ENCODE measurements around the gene PPFIA2.
"Not testable (repeated sequence)": the region's sequence is repeated elsewhere in the genome, so short reads cannot be mapped to it uniquely, and the experiment has no call there.

PPFIA2 gene

DNA sequence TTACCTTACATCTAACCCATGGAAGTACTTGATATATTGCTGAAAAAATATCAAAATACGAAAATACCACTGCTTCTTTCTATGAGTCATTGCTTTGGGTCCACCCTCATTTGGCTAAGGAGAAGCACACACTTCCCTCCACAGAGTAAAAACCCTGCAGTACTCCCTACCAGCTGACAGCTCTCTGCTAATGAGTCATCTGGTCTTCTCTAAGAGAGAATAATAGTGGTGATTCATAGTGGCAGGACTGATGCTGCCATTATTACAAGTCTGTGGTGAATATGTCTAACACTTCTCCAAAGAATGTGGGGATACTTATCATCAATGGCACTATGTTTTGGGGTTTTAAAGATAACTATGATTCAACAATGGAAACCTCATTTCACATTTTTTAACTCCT lies 90.7 kb downstream of the PPFIA2 start:
- peak; percentile 92 for DNase-seq (ENCODE audit: low read depth)

DNA sequence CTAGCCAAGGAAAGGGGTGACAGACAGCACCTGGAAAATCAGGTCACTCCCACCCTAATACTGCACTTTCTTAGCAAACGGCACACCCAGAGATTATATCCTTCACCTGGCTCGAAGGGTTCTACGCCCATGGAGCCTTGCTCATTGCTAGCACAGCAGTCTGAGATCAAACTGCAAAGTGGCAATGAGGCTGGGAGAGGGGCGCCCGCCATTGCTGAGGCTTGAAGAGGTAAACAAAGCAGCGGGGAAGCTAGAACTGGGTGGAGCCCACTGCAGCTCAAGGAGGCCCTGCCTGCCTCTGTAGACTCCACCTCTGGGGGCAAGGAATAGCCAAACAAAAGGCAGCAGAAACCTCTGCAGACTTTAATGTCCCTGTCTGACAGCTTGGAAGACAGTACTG lies 99.8 kb downstream of the PPFIA2 start:
- not testable (repeated sequence) for DNase-seq (ENCODE audit: low read depth)

DNA sequence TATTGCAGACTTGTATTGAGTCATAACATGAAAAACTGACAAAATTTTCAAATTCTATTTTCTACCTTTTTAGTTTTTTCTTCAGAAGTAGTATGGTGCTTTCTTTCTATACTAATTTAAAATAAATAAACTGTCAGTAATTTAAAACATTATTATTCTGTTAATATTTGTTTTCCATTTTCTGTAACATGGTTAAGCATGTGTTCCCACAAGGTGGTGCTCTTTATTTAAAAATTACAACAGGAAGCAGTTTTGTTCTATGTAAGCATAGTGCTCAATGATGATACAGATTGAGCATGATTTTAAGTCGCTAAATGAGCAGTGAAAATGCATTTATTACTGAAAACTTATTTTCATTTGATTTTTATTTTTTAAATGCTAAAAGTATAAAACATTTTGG lies 114.6 kb downstream of the PPFIA2 start:
- DNase-seq (ENCODE audit: low read depth): peak; percentile 14

DNA sequence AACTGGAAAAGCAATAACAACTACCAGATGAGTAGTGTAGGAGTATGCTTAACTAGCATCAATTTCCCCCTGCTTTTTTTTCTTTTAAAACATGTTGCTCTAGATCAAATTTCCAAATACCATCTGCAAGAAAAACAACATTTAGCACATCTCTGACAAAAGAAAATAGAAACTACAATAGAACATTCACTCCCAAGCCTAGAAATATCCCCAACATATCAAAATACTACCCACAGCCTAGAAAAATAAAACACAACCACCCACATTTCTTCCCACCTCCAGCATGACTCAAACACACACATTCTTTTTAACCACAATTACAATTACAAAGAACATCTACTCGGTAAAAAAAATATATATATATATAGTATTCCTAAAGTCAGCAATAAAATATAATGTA lies 120.0 kb downstream of the PPFIA2 start:
- peak; percentile 40 for DNase-seq (ENCODE audit: low read depth)

DNA sequence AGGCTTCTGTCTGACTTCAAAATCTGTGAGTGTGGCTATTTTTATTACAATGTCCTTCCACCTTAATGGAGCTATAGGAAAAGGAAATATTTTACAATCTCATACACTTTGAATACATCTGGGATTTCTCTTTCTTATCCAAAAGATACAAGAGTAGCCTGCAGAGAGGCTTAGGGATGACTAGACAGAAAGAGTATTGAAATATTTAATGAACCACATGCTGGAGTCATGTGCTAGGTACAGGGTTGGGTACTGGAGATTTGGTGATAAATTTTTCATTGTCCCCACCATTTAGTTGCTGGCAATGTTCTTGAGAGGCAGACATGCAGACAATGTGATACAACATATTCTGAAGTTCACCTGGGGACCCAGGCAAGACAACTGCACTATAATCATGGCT lies 126.0 kb downstream of the PPFIA2 start:
- no peak for DNase-seq (ENCODE audit: low read depth)

DNA sequence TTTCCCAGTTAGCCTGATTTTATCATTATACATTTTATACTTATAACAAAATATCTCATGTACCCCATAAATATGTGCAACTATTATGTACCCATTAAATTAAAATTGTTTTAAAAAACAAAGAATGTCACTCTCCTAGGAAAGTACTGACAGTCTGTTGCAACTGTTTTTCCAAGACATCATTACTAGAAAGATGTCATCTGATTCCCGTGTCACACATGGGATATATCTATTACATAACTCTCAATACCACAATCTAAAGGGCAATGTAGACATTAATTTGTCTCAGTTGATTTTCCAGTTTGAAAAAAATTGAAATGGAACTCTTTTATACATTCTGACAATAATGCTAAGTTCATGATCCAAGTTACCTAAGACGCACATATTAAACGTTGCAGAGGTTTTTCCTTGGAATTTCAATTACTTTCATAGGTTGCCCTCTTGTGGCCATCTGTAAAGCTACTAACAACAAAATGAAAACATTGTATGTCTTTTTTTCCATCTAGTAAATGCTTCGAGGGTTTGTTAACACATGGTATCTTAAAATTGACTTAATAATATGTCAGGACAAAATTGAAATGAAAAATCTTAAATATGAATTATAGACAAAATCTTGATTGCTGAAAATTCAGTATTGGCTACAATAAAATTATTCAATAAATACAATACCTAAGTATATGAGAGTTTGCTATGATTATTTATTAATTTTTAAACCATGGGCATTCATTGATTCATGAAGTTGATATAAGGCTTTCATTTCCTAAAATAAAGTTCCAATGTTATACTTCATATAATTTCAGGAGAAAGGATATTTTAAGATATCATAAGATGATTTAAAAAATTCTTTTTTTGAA lies 131.6 kb downstream of the PPFIA2 start:
- peak; percentile 20 for DNase-seq (ENCODE audit: low read depth)

DNA sequence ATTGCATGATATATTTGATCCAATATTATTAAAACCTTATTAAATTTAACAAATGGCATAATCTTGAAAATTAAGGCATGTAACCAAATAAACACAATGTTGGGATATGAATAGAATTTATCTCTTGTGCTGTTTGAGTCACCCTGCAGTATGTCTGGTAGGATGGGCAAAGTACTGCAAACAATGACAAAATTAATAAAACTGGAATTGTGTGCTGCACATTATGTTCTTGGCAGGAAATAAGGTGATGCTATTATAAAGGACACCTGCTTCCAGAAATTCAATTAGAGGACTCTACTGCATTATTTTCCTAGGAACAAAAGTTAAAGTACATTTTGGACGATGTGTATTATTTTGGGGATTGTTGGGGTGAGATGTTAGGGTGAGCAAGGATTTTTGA lies 132.7 kb downstream of the PPFIA2 start:
- no peak for DNase-seq (ENCODE audit: low read depth)

DNA sequence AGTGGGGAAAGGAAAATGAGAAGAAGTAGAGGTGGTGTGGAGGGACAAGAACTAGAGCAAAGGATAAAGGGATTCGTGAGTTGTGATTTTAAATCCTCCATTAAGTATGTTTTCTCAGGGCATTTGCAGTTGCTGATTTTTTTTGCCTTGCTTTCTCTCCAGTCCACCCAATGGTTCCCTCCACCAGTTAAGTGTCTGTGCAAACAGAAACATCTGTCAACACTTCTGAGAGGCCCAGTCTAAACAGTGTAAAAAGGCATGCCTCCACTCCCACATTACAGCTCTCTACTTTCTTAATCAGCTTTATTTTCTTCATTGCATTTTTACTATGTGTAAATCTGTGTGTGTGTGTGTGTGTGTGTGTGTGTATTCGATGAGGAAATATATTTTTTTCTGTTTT lies 141.2 kb downstream of the PPFIA2 start:
- no peak for DNase-seq (ENCODE audit: low read depth)

DNA sequence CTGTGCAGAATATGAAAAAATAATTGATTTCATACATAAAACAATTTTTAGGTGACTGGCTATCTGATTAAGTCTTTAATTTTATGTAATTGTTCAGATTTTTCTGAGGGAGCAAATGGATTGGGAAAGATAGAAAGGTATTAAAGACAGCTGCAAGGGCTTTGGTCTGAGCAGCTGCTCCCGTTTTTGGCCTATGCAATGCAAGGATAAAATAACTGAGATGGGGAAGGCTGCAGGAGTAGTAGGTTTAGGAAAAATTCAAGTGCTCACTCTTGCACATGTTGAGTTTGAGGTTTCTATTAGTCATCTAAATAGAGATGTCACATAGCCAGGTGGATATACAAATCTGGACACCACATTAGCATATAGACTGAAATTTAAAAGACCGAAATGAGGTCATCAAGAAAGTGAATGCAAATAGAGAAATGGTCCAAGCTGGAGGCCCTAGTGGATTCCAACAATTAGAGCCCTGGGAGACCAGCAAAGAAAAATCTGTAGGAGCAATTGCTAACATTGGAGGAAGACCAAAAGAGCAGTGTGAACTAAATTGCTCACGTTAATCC lies 144.0 kb downstream of the PPFIA2 start:
- DNase-seq (ENCODE audit: low read depth): no peak

DNA sequence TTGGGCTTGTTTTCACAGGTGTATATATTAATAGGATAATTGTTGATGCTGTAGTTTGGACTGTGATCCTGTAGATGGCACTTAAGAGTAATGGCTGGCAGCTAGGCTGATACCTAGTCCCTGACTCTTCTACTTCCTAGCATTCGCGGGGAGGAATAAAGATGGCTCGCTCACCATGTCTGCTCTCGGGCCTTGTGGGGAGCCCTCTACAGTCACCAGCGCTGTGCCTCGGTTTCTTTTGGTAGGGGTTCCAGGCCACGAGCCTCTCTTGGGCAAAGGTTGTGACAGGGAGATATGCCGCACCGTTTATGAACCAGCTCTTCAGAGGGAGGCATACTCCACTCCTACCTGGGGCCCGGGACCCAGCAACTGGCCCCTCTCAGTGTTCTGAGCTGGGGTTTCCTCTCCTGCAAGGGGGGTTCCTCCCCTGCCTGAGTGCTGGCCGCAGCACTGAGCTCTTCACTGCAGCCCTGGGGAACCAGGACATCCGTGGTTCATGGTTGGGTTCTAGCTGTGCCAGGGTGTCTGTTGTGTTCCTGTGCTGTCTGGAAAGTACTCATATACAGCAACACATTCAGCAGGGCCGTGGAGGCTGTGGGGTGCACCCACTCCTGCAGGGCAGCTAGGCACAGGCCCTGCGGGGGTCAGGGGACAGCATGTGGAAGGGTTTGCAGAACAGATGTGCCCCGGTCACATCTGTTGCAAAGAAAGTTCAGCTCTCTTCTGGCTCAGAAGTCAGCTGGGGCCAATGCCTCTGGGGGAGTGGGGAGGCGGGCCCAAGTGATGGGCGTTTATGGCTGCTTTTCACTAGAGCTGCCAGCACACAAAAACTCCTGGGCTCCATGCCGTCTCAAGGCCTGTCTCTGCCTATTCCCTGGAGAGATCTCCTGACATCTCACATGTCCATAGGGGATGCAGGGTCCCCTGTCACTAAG lies 147.9 kb downstream of the PPFIA2 start:
- DNase-seq (ENCODE audit: low read depth): no peak

DNA sequence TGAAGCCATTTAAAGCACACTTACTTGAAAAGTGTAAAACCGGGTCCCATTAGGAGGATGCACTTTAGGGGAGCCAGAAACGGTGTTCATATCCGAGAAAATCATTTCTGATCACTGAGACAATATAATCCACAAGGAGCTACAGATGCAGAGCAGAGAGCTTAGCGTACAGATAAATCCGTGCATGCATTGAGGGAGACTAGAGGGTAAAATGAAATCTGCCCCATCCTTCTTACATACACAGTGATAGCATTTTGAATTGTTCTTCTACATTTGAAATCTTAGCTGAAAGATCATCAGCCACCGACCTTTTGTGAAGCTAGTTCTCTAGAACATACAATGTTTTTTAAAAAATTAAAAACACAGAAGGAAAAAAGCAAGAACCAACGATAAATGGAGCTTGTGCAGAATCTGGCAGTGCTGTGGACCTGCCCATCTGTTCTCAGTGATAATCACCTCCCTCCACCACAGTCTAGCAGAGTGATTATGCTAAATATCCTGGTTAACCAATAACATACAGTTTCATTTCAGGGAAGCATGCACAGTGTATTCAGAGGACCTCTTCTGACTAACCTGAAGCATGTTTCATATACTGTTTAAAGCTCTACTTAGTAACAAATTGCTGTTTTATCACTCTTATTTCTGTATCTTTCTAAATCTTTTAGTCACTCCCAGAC lies 161.1 kb downstream of the PPFIA2 start:
- DNase-seq (ENCODE audit: low read depth): no peak

DNA sequence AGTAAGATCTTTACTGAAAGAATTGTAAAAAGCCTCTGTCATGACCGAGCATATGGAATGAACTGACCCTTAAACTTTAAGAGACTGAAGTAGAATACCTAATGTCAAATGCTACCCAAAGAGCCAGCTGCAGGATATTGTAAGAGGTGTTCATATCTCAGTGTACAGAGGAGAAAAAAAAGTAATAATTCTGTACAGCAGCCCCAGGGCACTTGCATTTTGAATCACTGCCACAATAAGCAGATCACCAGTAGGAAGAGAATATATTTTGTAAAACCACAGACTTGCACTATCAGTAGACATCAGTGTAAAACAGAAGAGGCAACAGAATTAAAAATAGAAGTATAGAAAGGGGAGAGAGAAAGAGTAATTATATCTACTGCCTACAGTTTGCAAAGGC lies 162.6 kb downstream of the PPFIA2 start:
- no peak for DNase-seq (ENCODE audit: low read depth)

DNA sequence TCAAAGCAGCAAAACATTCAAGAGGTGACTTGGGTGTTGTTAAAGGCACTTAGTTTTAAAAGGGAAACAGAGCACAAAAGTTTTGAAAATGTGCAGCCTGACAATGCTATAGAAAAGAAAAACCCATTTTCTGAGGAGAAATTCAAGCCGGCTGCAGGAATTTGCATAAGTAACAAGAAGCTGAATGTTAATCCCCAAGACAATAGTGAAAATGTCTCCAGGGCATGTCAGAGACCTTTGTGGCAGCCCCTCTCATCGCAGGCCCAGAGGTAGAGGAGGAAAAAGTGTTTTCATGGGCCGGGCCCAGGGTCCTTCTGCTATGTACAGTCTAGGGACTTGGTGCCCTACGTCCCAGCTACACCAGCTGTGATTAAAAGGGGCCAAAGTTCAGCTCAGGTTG lies 167.9 kb downstream of the PPFIA2 start:
- DNase-seq (ENCODE audit: low read depth): no peak

DNA sequence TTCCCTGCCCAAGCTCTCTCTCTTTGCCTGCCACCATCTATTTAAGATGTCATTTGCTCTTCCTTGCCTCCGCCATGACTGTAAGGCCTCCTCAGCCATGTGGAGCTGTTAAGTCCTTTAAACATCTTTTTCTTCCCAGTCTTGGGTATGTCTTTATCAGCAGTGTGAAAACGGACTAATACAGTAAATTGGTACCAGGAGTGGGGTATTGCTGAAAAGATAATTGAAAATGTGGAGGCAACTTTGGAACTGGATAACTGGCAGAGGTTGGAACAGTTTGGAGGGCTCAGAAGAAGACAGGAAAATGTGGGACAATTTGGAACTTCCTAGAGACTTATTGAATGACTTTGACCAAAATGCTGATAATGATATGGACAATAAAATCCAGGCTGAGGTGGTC lies 168.4 kb downstream of the PPFIA2 start:
- not testable (repeated sequence) for DNase-seq (ENCODE audit: low read depth)

DNA sequence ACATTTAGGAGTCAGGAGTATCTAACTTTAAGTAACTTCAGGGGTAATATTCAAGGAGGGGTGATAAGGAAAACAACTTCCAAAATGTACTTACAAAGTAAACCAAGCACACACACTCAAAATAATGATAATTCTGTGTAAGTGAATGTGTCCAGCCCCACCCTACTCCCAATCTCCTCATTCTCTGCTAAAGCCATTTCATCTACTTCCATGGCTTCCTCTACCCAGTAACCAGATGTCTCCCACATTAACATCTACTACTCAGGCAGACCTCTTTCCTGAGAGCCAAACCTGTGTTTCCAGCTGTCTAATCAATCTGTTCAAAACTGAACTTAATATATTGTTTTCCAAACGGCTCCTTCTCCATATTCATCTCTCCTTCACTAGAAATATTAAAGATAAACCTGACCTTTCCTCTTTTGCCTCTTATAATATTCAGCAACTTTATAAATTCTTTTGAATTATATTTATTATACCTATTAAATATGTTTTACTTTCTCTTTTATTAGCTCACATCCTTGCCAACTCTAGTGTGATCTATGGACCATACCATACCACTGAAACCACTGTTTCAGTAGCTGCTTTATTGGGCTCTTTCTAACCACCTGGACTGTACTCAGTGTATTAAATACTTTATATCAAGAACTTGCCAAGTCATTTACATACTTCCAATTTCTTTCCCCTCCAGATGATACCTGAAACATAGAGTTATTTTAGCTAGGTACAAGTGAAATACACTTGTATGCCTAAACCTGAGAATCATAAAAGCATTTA lies 170.7 kb downstream of the PPFIA2 start:
- no peak for DNase-seq (ENCODE audit: low read depth)

DNA sequence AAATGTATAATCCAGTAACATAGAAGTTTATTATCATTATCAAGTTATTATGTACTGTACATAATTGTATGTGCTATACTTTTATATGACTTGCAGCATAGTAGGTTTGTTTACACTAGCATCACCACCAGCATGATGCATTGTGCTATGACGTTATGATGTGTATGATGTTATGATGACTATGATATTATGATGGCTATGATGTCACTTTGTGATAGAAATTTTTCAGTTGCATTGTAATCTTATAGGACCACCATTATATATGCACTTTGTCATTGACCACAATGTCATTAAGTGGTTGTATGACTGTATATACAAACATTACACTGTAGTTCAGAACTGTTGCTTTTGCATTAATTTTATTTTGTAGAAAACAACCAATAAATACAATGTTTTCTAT lies 173.4 kb downstream of the PPFIA2 start:
- no peak for DNase-seq (ENCODE audit: low read depth)

DNA sequence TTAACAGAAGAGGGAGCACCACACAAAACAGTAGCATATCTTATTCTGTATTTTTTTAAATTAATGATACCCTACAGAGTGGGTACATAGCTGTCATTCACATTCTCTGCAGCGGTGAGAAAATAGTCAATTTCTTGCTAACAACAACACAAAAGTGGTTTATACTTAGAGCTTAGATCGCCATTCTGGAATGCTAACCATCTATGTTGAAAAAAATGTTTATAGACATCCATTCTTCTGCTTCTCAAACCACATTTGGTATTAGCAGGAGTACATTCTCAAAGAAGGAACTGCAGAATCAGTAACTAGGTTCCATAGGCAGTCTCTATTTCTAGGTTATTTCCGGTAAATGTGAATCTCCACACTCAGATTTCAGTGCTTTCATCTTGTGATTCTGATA lies 185.9 kb downstream of the PPFIA2 start:
- peak; percentile 9 for DNase-seq (ENCODE audit: low read depth)

DNA sequence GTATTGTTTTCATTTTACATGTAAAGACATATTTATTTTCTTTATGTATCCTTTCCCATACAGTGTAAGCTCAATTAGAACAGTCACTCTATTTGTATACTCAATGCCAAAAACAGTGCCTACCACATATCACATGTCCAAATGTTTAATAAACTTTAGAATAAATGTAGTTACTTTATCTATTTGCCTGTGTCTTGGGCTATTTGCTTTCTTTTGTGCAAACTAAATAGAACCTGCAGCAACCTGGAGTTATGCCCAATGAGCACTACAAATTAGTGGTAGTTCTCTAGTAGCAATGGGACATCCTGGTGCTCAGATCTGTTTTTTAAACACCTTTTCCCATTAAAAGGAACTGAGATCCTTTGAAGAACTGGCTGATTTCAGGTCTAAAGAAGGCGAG lies 186.7 kb downstream of the PPFIA2 start:
- no peak for DNase-seq (ENCODE audit: low read depth)

DNA sequence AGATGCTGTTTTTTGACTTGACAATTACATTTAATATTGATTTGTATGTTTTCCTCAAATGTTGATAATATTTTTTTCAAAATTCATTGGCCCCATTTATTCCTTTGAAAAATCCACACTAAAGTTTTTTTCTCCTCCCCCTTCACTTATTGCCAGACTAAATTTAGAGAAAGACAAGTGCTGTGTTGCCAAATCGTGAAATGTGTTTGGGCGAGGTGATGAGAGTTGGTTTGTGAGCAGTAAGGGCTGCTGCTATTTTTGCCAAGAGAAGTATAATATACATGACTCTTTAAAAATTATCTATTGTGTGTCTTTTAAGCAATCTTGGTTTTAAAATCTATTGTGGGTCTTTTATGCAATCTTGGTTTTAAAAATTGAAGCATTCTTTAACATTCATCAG lies 188.9 kb downstream of the PPFIA2 start:
- no peak for DNase-seq (ENCODE audit: low read depth)

DNA sequence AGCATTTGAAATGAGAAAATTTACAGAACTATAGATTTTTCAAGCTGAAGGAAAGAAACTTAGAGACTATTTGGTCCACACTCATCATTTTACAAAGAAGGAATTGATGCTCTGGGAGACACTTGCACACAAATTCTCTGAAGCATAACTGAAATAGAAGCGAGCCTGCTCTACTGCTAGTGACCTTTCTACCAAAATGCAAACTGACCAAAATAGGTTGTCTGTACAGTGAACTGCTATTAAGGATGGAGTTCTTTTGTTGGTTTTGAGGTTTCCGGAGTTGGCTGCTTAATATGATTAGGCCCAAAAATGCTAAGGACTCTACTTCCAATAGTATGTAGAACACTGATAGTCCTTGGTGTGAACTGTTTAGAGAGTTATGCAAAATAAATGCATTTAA lies 194.9 kb downstream of the PPFIA2 start:
- no peak for DNase-seq (ENCODE audit: low read depth)

DNA sequence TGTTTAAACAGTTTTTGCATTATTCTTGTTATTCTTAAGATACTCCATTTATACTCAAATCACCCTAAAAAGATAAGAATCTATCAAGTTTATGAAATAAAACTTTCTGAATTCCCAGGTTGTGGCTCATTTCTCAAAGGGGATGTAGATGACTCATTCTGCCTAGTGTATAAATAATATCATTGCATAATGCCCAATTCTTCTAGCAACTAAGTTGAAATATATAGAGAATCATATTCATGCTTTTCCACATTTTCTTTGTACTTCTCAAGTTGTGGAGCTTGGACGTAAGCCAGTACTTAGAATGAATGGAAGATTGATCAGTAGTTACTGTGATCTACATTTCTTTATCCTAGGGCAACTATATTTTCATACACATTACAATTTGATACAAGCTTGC lies 201.1 kb downstream of the PPFIA2 start:
- DNase-seq (ENCODE audit: low read depth): no peak
